ENCODE results near the gene MT1E.
A peak's percentile ranks its signal among the peaks of the same experiment; 100 is the strongest.

MT1E gene

DNA sequence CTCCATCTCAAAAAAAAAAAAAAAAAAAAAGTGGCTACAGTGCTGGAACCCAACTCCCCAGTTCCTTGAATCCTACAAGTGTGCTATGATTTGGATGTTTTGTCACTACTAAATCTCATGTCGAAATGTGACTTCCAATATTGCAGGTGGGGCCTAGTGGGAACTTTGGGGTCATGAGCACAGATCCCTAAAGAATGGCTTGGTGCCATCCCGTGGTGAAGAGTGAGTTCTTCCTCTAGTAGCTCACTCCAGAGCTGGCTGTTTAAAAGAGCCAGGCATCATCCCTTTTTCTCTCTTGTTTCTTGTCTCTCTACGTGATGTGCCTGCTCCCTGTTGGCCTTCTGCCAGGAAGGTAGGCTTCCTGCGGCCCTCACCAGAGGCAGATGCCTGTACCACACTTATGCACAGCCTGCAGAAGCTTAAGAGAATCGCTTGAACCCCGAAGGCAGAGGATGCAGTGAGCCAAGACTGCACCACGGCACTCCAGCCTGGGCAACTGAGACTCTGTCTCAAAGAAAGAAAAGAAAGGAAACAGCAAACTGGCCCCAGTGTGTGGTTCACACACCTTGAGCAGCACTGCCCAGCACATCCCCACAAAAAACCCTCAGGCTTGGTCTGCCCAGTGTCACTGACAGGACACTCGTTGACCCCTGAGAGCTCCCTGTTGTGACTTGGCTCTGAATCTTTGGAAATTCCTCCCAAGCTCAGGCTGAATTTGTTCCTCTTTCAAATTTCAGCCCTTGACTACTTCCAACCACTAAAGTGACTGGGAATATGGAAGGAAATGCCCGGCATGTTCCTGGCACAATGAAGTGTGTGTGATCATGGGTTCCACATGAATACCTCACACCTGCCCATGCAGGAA is 3.1 kb downstream of the MT1E start:
- no peak for DNase-seq

DNA sequence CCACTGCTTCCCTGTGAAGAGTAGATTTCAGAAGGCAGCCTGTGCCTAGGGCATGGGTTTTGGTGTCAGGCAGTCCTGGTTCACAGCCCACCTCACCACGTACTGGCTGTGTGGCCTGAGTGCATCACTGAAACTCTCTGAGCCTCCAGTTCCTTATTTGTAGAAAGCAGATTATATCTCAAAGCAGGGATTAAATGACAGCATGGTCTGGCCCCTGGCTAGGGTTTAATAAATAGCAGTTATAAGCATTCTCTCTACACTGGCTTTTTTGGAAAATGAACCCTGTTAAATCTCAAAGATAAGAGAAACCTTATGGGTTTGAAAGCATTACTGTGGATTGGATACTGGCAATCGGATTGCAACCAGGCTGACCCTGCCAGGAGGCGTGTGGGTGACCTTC is 4.0 kb downstream of the MT1E start:
- no peak for DNase-seq

DNA sequence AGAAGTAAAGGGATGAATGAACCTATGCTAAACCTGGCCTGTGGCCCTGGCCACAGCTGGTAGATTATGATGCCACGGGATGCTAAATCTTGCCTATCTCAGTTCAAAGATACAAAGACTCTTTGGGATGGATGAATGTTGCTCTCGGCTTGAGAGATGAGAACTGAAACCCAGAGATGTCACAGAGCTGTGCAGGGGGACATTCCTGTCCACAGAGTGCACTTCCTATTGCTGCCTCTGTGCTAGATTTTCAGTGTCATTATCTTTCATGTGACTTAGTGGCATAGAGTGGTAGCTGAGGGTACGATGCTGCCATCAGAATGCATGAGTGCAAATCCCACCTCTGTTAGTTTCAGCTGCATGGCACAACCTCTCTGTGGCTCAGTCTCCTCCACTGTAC is 4.6 kb downstream of the MT1E start:
- DNase-seq, result no peak

DNA sequence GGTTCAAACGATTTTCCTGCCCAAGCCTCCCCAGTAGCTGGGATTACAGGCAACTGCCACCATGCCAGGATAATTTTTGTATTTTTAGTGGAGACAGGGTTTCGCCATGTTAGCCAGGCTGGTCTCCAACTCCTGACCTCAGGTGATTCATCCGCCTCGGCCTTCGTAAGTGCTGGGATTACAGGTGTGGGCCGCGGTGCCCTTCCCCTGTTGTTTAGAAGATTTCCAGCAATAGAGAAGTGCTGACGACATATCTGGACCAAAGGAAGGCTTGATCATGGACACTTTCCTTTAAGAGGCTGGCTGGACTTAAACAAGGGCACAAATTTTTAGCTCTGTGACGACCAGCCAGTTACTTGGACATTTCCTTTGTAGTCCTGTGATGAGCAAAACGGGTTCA is 5.6 kb downstream of the MT1E start:
- no peak for DNase-seq

DNA sequence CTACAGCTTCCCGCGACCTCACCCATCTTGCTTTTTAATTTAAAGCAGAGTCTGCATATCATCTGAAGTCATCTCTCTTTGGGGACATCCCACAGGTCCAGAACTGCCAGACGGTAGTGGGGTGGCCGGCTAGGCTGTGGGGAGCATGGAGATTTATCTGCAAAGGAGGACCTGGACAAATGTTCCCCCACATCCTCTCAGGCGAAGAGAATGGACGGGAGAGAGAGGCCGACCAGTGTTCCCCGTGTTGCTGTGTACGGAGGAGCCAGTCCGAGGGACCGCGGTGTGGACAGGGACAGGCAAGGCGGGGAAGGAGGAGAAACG is 6.2 kb downstream of the MT1E start:
- no peak for DNase-seq

DNA sequence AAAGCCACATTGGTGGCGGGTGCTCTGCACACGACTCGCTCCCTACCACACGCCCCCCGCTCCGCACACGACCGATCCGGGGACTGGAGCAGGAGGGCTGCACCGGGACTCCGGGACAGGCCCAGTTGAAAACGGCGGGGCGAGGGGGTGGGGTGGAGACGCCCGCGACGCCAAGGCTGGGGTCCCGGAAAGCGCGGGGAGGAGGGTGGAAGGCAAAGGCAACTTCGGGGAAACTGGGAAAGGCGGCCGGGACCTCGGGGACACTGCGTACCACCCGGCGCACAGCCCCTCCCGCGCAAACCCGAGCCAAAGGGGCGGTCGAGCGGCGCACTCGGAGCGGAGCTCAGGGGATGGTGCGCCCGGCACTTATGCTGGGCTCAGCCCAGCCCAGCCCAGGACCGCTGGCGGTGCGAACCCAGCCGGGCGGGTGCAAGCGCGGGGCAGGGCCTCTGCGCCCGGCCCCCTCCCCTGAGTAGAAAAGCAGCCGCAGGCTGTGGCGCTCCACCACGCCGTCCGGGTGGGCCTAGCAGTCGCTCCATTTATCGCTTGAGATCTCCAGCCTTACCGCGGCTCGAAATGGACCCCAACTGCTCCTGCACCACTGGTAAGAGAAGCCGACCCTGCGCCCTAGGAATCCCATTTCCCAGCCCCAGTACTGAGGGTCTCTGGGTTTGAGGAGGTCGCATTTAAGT is 6.7 kb downstream of the MT1E start, which contains the start of gene MT1M:
Gene MT1M, plus strand, starts transcription at position 504 of the 692 bp plus-strand sequence. Its CDS starts 73 bp downstream, at position 577.
- no peak for DNase-seq

DNA sequence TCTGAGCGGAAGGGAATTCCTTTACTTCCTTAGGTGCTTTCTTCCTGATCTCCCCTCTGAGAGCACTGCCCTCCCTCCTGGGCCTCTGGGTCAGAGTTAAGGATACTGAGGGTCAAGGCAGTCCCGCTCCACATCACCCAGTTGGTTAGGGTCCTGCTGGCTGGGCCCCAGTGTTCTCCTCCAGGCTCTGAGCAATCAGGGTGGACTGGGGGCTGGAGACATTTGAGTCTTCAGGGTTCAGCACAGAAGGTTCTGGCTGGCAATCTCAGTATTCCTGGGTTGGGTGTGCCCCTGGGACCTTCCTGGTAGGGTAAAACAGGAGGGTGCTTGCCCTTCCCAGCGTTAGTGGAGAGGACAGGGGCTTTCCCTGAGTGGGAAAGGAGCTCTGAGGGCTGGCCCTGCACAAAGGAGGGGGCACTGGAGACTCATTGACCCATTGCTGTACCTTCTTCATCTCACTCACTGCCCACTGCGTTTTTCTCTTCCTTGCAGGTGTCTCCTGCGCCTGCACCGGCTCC is 7.3 kb downstream of the MT1E start:
- no peak for DNase-seq

DNA sequence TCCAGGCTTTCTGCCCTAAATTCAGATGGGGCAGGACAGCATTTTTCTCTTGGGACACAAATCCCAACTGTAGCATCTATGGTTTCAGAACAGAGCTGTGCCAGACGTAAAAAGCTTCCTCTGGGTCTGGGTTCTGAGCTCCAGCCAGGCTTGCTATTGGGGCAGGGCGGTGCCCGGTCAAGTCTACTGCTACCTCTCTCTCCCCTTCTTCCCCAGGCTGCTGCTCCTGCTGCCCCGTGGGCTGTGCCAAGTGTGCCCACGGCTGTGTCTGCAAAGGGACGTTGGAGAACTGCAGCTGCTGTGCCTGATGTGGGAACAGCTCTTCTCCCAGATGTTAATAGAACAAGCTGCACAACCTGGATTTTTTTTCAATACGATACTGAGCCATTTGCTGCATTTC is 8.0 kb downstream of the MT1E start:
- no peak for DNase-seq

DNA sequence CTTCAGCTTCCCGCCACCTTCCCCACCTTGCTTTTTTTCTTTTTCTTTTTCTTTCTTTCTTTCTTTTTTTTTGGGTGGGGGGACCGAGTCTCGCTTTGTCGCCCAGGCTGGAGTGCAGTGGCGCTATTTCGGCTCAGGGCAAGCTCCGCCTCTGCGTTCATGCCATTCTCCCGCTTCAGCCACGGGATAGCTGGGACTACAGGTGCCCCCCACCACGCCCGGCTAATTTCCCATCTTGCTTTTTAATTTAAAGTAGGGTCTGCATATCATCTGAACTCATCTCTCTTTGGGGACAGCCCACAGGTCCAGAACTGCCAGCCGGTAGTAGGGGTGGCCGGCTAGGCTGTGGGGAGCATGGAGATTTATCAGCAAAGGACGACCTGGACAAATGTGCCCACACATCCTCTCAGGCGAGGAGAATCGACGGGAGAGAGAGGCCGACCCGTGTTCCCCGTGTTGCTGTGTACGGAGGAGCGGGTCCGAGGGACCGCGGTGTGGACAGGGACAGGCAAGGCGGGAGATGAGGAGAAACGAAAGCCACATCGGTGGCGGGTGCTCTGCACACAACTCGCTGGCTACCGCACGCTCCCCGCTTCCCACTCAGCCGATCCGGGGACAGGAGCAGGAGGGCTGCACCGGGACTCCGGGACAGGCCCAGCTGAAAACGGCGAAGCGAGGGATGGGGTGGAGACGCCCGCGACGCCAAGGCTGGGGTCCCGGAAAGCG is 9.3 kb downstream of the MT1E start:
- DNase-seq, result no peak

DNA sequence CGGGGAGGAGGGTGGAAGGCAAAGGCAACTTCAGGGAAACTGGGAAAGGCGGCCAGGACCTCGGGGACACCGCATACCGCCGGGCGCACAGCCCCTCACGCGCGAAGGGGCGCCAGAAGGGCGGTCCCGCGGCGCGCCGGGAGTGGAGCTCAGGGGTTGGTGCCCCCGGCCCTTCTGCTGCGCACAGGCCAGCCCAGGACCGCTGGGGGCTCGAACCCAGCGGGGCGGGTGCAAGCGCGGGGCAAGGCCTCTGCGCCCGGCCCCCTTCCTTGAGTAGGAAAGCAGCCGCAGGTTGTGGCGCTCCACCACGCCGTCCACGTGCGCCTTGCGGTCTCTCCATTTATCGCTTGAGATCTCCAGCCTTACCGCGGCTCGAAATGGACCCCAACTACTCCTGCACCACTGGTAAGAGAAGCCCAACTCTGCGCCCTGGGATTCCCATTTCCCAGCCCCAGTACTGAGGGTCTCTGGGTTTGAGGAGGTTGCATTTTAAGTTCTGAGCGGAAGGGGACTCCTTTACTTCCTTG is 9.9 kb downstream of the MT1E start:
- DNase-seq, result no peak

DNA sequence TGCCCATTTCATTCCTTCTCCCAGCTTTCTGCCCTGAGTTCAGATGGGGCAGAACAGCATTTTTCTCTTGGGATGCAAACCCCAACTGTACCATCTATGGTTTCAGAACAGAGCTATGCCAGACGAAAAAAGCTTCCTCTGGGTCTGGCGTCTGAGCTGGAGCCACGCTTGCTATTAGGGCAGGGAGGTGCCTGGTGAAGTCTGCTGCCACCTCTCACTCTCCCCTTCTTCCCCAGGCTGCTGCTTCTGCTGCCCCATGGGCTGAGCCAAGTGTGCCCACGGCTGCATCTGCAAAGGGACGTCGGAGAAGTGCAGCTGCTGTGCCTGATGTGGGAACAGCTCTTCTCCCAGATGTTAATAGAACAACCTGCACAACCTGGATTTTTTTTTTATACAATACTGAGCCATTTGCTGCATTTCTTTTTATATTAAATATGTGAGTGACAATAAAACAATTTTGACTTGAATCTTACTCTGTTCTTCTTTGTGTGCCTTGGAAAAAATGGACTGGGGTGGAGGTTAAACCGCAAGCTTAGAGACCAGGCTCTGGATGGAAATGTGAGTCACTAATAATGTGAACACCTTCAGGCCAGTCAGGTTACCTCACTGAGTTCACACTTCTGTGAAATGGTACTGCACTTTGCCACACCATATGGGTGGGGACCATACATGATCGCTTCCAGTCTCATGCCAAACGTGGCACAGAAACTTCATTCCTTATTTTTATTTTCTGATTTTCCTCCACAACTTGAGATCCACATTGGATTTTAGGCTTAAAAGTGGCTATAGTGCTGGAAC is 11.2 kb downstream of the MT1E start:
- DNase-seq, result no peak

DNA sequence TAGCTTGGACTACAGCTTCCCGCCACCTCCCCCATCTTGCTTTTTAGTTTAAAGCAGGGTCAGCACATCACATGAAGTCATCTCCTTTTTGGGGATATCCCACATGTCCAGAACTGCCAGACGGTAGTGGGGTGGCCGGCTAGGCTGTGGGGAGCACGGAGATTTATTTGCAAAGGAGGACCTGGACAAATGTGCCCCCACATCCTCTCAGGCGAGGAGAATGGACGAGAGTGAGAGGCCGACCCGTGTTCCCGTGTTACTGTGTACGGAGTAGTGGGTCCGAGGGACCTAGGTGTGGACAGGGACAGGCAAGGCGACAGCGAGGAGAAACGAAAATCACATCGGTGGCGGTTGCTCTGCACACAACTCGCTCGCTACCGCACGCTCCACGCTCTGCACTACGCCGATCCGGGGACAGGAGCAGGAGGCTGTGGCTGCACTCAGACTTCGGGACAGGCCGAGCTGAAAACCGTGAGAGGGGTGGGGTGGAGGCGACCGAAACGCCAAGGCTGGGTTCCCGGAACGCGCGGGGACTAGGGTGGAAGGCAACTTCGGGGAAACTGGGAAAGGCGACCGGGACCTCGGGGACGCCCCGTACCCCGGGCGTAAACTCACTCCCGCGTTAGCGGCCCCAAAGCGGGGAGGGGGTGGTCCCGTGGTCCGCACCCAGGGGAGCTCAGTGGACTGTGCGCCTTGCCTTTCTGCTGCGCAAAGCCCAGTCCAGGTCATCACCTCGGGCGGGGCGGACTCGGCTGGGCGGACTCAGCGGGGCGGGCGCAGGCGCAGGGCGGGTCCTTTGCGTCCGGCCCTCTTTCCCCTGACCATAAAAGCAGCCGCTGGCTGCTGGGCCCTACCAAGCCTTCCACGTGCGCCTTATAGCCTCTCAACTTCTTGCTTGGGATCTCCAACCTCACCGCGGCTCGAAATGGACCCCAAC is 12.5 kb downstream of the MT1E start, which contains the start of gene MT1A:
Gene MT1A, plus strand, starts transcription at position 853 of the 937 bp plus-strand sequence. Its CDS starts 73 bp downstream, at position 926.
- DNase-seq, result no peak

DNA sequence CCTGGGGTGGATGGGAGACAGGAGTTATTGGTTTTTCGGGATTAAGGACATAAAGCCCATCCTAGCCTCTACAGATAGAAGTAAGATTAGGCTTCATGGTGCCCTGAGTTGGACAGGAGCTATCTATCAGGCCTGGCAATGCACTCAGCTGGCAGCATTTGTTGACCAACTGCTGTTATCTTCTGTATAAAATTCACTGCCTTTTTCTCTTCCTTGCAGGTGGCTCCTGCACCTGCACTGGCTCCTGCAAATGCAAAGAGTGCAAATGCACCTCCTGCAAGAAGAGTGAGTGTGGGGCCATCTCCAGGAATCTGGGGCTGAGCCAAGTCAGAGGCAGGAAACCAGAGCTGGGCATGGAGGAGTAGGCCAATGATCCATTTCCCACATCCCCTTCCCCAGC is 13.5 kb downstream of the MT1E start:
- no peak for DNase-seq

DNA sequence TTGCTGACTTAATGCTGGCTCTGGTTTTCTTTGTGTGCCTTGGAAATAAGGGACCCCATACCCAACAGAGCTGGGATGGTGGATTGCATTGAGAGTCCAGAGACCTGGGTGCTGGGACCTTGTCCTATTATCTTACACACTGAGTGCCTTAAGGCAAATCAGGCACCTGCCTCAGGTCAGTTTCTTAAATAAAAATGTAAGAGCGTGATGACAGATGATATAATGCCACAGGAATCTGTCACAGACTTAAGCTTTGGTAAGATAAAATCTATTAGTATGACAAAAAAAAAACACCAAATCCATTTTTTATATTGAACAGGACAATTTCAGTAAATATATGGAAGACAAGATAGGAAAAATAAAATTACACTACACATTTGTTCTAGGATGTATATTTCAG is 14.5 kb downstream of the MT1E start:
- no peak for DNase-seq

DNA sequence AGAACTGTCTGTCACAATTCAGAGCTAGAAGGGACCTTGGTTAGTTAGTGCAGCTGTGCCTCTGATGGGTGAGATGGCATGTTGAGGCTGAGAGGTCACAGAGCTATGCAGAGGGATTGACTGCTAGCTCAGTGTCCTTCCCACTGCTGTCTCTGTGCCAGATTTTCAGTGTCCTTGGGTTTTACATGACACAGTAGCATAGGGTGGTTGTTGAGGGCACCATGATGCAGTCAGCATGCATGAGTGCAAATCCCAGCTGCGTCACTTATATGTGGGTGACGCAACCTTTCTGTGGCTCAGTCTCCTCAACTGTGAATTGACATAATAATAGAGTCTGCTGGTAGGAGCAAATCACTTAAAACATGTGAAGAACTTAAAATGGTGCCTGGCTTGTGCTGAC is 15.6 kb downstream of the MT1E start:
- DNase-seq, result no peak

DNA sequence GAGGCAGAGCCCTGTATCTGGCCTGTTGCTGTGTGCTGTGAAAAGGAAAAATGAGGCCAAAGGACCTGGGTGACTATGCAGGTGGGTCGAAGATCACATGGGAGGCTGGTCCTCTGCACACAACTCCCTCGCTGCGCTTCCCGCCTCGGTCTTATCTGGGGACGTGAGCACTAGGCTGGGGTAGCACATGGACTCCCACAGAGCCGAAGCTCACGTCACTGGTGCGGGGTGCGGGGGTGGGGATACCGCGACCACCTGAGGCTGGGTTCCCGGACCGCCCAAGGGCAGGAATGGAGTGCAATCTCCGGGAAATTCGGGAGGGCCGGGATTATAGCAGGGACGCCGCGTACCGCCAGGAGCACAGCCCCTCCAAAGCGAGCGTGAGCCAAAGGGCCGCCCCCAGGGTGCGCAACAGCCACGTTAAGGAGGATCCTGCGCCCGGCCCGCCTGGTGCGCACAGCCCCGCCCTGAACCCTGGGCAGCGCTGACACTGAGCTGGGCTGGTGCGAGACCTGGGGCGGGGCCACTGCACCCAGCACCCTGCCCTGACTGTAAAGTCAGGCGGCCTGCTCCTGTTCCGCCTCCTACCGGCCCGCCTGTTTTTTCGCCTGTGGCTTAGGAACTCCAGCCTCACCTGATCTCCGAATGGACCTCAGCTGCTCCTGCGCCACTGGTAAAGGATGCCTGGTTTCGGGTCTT is 17.6 kb downstream of the MT1E start:
- DNase-seq, result peak; percentile 76

DNA sequence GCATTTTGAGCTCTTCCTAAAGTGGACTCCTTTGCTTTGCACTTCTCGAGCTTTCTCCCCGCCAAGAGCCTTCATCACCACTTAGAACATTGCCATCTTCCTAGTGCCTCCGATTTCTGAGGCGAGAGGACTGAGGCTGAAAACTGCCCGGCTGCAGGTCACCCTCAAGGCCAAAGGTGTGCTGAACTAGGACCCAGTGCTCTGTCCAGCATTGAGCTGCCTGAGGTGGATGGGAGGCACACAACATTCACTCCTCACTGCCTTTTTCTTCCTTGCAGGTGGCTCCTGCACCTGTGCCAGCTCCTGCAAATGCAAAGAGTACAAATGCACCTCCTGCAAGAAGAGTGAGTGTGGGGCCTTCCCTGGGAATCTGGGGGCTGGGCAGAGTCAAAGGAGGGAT is 18.3 kb downstream of the MT1E start:
- DNase-seq, result no peak

DNA sequence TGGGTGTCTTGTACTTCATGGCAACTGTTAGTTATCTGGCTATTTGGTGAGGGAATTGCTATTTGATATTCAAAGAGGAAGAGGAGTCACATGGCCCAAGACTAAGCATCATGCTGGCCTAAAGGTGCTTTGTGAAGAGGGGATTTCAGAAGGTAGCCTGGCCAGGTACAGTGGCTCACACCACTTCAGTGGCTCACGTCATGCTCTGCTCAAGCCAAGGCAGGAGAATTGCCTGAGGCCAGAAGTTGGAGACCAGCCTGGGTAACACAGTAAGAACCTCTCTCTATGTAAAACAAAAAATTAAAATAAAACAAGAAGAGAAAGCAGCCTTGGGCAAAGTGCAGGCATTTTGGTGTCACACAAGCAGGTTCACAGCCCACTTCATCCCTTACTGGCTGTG is 19.7 kb downstream of the MT1E start:
- no peak for DNase-seq

DNA sequence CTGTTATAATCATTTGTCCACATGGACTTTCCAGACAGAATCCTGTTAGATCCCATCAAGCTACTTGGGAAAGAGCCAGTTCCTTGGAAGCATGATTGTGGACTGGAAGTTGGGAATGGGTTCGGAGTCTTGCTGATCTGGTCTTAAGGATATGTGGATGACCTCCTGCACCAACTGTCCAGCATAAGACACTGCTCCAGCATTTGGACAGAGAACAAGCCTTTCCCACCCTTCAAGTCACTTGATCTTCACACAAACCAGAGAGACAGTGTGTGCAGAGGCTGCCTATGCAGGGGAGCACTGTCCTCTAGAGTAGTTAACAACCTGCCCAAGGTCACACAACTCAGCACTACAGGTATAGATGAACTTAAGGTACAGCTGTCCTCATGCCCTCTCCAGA is 20.3 kb downstream of the MT1E start:
- no peak for DNase-seq

DNA sequence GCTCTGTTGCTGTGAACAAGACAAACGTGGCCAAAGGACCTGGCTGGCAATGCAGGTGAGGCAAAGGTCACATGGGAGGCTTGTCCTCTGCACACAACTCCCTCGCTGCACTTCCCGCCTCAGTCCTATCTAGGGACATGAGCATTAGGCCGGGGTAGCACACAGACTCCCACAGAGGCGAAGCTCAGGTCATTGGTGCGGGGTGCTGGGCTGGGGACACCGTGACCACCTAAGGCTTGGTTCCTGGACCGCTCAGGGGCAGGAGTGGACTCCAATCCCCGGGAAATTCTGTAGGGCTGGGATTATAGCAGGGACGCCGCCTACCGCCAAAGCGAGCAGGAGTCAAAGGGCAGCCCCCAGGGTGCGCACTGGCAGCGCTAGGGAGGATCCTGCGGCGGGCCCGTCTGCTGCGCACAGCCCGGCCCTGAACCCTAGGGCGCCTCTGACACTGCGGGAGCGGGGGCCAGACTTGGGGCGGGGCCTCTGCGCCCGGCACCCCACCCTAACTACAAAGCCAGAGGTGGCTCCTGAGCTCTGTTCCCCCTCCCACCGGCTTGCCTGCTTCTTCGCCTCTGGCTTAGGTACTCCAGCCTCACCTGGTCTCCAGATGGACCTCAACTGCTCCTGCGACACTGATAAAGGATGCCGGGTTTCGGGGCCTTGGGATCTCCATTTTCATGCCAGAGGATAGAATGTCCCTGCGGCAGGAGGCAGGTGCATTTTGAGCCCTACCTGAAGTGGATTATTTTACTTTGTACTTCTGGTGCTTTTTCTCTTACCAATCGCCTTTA is 22.3 kb downstream of the MT1E start:
- DNase-seq, result no peak

All from stimulated activated naive CD4-positive, alpha-beta T cell treated with Interleukin-2 at 50 U/mL for 16 hours (primary cell).